Adipocyte (in vitro differentiated cells): ENCODE results near the gene MED16.

Experiments
- DNase-seq: peaks from one replicate; pipeline ENCODE4 v3.0.0-alpha.2; 2015; ENCODE audit warnings: low read depth
- H3K27me3 ChIP-seq: replicated peaks from 2 replicates; pipeline ENCODE4 v1.7.0; 2013; ENCODE audit warnings: mild to moderate bottlenecking, low read length, moderate library complexity; ENCODE audit not compliant: control insufficient read depth, insufficient read depth
- H3K36me3 ChIP-seq: 2 replicates; pipeline ENCODE4 v1.7.0; 2013; ENCODE audit warnings: low read length, mild to moderate bottlenecking, moderate library complexity; ENCODE audit not compliant: control insufficient read depth, insufficient read depth, severe bottlenecking
- H3K4me1 ChIP-seq: 2 replicates; pipeline ENCODE4 v1.7.0; 2013; ENCODE audit warnings: mild to moderate bottlenecking, low read length, moderate library complexity; ENCODE audit not compliant: control insufficient read depth, insufficient read depth
- H3K4me3 ChIP-seq: 2 replicates; pipeline ENCODE4 v1.7.0; 2013; ENCODE audit warnings: mild to moderate bottlenecking, low read length, moderate library complexity
- H3K9ac ChIP-seq: 2 replicates; pipeline ENCODE4 v1.7.0; 2013; ENCODE audit warnings: mild to moderate bottlenecking, low read length, moderate library complexity
- H3K9me3 ChIP-seq: 2 replicates; pipeline ENCODE4 v1.7.0; 2013; ENCODE audit warnings: mild to moderate bottlenecking, low read length, moderate library complexity; ENCODE audit not compliant: control insufficient read depth

MED16 gene

GRCh38 chr19:902446-903226 lies 9.6 kb upstream of the MED16 start:
- H3K4me1 ChIP-seq: no peaks in the 10 kb centered on the region
- no peak for DNase-seq
- H3K9me3 ChIP-seq: no peaks in the 10 kb centered on the region
- H3K9ac ChIP-seq: no peak overlapping the region
- H3K36me3 ChIP-seq: no peaks in the 10 kb centered on the region
- no peak overlapping the region for H3K4me3 ChIP-seq
- no peaks in the 10 kb centered on the region for H3K27me3 ChIP-seq

DNA sequence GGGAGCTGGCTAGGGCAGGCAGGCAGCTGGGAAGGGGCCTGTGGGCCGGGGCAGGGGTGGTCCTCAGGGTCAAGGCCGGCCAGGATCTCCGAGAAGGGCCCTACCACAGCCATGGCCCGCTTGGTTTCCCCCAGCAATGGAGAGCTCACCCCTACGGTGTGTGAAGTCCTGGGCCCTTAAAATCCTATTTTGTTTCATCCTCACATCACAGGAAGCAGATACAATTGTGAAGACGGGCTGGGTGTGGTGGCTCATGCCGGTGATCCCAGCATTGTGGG lies 9.0 kb upstream of the MED16 start:
- H3K9ac ChIP-seq: no peak overlapping the region
- no peaks in the 10 kb centered on the region for H3K9me3 ChIP-seq
- DNase-seq: no peak
- no peaks in the 10 kb centered on the region for H3K4me1 ChIP-seq
- H3K36me3 ChIP-seq: no peaks in the 10 kb centered on the region
- no peak overlapping the region for H3K4me3 ChIP-seq
- H3K27me3 ChIP-seq: no peaks in the 10 kb centered on the region

GRCh38 chr19:901216-902092 lies 8.5 kb upstream of the MED16 start:
- no peaks in the 10 kb centered on the region for H3K4me1 ChIP-seq
- H3K9me3 ChIP-seq: no peaks in the 10 kb centered on the region
- H3K36me3 ChIP-seq: no peaks in the 10 kb centered on the region
- DNase-seq: no peak
- H3K4me3 ChIP-seq: no peak overlapping the region
- H3K9ac ChIP-seq: no peak overlapping the region
- H3K27me3 ChIP-seq: no peaks in the 10 kb centered on the region

GRCh38 chr19:900302-901111 lies 7.5 kb upstream of the MED16 start:
- H3K36me3 ChIP-seq: no peaks in the 10 kb centered on the region
- no peaks in the 10 kb centered on the region for H3K9me3 ChIP-seq
- DNase-seq: no peak
- H3K9ac ChIP-seq: no peak overlapping the region
- H3K4me3 ChIP-seq: no peak overlapping the region
- no peaks in the 10 kb centered on the region for H3K4me1 ChIP-seq
- H3K27me3 ChIP-seq: no peaks in the 10 kb centered on the region

GRCh38 chr19:900043-900301 lies 7.0 kb upstream of the MED16 start:
- Histone ChIP-seq H3K9ac (no peak overlapping the region), H3K4me1 (no peaks in the 10 kb centered on the region), H3K4me3 (no peak overlapping the region), H3K36me3 (no peaks in the 10 kb centered on the region), H3K27me3 (no peaks in the 10 kb centered on the region), H3K9me3 (no peaks in the 10 kb centered on the region)
- DNase-seq: no peak

- Histone ChIP-seq H3K9ac (no peak overlapping the region), H3K36me3 (no peaks in the 10 kb centered on the region), H3K9me3 (no peaks in the 10 kb centered on the region), H3K4me1 (no peaks in the 10 kb centered on the region), H3K27me3 (no peaks in the 10 kb centered on the region), H3K4me3 (no peak overlapping the region)
- no peak for DNase-seq
These were observed 6.5 kb upstream of the MED16 start for GRCh38 chr19:899336-900042.

DNA sequence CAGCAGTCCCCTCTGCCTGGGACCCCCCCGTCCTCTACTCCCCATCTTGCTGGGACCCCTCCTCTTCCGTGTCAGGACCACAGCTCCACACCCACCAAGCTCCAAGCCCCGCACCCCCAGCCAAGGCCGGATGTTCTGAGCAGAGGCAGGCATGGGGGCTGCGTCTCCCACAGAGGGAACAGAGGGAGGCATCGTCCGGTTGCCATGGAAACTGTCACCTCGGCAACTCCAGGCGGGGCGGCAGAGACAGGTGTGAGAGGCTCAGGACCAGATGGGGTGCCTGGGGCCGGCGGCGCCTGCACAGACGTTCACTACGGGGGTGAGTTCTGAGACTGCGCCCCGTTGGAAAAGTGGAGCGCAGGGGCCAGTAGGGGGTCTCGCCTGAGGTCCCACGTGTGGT lies 5.7 kb upstream of the MED16 start:
- H3K36me3 ChIP-seq: no peaks in the 10 kb centered on the region
- no peak for DNase-seq
- H3K9ac ChIP-seq: no peak overlapping the region
- H3K27me3 ChIP-seq: no peaks in the 10 kb centered on the region
- no peaks in the 10 kb centered on the region for H3K4me1 ChIP-seq
- H3K9me3 ChIP-seq: no peaks in the 10 kb centered on the region
- H3K4me3 ChIP-seq: no peak overlapping the region

DNA sequence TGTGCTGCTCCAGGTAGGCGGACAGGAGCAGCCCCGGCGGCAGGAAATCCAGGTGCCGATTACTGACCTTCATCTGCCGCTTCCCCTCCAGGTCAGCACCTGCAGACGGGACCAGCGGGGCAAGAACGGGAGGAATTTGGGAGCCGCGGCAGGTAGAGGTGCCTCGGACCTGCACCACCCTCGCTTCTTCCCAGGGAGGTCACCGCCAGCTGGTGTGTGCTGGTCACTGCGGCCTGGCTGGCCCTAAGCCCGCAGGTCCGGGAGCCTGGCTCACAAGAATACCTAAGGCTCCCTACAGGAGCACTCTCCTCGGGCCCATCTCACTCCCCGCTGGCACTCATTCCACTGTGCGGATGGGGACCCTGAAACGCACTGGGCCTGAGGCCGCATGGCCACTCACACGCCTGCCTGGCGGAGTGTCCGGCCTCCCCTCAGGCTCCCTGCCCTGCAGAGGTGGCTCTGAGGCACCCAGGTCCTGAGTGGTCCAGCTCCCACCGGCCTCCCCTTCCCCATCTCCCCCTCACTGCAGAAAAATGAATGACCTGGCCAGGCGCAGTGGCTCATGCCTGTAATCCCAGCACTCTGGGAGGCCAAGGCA lies 4.6 kb upstream of the MED16 start:
- Histone ChIP-seq H3K9ac (no peak overlapping the region), H3K36me3 (no peaks in the 10 kb centered on the region), H3K27me3 (no peaks in the 10 kb centered on the region), H3K9me3 (no peaks in the 10 kb centered on the region), H3K4me1 (no peaks in the 10 kb centered on the region), H3K4me3 (no peak overlapping the region)
- no peak for DNase-seq

DNA sequence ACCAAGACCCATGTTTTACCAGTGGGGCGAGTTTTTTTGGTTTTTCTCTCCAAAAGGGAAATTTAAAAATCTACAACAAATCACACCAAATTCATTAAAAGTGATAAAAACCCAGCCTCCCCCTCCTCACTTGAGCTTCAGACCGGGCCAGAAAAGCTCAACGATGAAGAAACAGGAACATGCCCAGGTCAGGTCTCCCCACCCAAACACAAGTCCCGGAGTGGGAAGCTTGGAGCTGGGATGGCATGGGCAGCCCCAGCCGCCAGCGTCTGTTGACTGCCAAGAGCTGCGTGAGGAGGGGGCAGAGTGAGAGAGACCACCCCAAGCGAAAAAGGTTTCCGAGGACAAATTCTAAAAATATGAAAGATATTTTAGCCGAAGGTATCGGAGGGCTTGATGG lies 4.0 kb upstream of the MED16 start:
- no peaks in the 10 kb centered on the region for H3K36me3 ChIP-seq
- no peaks in the 10 kb centered on the region for H3K4me1 ChIP-seq
- no peak for DNase-seq
- no peaks in the 10 kb centered on the region for H3K27me3 ChIP-seq
- H3K9ac ChIP-seq: no peak overlapping the region
- no peak overlapping the region for H3K4me3 ChIP-seq
- no peaks in the 10 kb centered on the region for H3K9me3 ChIP-seq

- no peaks in the 10 kb centered on the region for H3K27me3 ChIP-seq
- no peaks in the 10 kb centered on the region for H3K36me3 ChIP-seq
- DNase-seq: no peak
- no peak overlapping the region for H3K4me3 ChIP-seq
- H3K4me1 ChIP-seq: no peaks in the 10 kb centered on the region
- no peaks in the 10 kb centered on the region for H3K9me3 ChIP-seq
- H3K9ac ChIP-seq: no peak overlapping the region
These were observed 3.4 kb upstream of the MED16 start for GRCh38 chr19:896434-896833.
